GM12878 (cell line): ENCODE data around the gene HSPBAP1. TPM values are rescaled to one million over a fixed set of nuclear protein-coding genes. Genes with fewer than 3 reads are reported as not detected.

Experiments used
- CEBPB ChIP-seq, 2 experiments: fragments of 150-350 bp in 1 of 2; IDR thresholded peaks; 2 replicates each; pipeline ENCODE4 v1.6.1; 2012 to 2014; ENCODE audit warnings: low read depth in 2 of 2, low read length in 2 of 2, borderline replicate concordance in 1 of 2, inconsistent platforms in 1 of 2
- FOS ChIP-seq: IDR thresholded peaks from 3 replicates; pipeline ENCODE4 v1.6.1; 2011; ENCODE audit warnings: borderline replicate concordance; ENCODE audit not compliant: insufficient read length; ENCODE audit errors: extremely low read depth
- IKZF1 ChIP-seq: fragments of 450-650 bp; conservative IDR thresholded peaks from 2 replicates; pipeline ENCODE4 v1.6.1; 2017; ENCODE audit warnings: antibody characterized with exemption, mild to moderate bottlenecking
- IKZF2 ChIP-seq, 2 experiments: fragments of 450-650 bp; IDR thresholded peaks; 2 replicates each; pipeline ENCODE4 v1.6.1; 2017; ENCODE audit warnings: mild to moderate bottlenecking in 2 of 2, moderate library complexity in 2 of 2
- NBN ChIP-seq: fragments of 450-650 bp; IDR thresholded peaks from 2 replicates; pipeline ENCODE4 v1.6.1; 2016
- POLR2AphosphoS5 ChIP-seq: IDR thresholded peaks from 2 replicates; pipeline ENCODE4 v1.6.1; 2011; ENCODE audit warnings: mild to moderate bottlenecking, low read length, inconsistent platforms
- PRDM15 ChIP-seq: fragments of 450-650 bp; formaldehyde crosslinking; IDR thresholded peaks from 2 replicates; pipeline ENCODE4 v1.4.0; 2020; ENCODE audit warnings: mild to moderate bottlenecking, moderate library complexity
- SPI1 ChIP-seq: IDR thresholded peaks from 2 replicates; pipeline ENCODE4 v1.6.1; 2011; ENCODE audit warnings: low read depth, mild to moderate bottlenecking, low read length, moderate library complexity, borderline replicate concordance; ENCODE audit not compliant: insufficient read depth
- TCF12 ChIP-seq: IDR thresholded peaks from 2 replicates; pipeline ENCODE4 v1.6.1; 2011; ENCODE audit warnings: low read depth, mild to moderate bottlenecking, low read length
- ZBTB4 ChIP-seq: fragments of 450-650 bp; formaldehyde crosslinking; IDR thresholded peaks from 2 replicates; pipeline ENCODE4 v1.4.0; 2022; ENCODE audit warnings: mild to moderate bottlenecking, moderate library complexity
- ZNF592 ChIP-seq: fragments of 450-650 bp; IDR thresholded peaks from 2 replicates; pipeline ENCODE4 v1.6.1; 2017; ENCODE audit warnings: mild to moderate bottlenecking, moderate library complexity
- polyA plus RNA-seq, 11 experiments: library from polyadenylated mRNA; depleted of rRNA in 4 of 11; unstranded in 6 of 11; stranded (reverse) in 5 of 11; fragments of >200 nt; fragmentation: Nextera tagmentation in 4 of 11; fragmentation: Illumina TruSeq in 1 of 11; extraction: Ambion mirVana in 4 of 11; extraction: Trizol in 1 of 11; gene quantifications; 1 replicate in 1 of 11; 2 replicates in 10 of 11; pipeline versions ENCODE4 v1.2.1 to v1.2.3, GENCODE V29; 2011 to 2016; ENCODE audit warnings: inconsistent platforms in 2 of 11, missing spikeins in 2 of 11, low read depth in 1 of 11
- total RNA-seq, 4 experiments: library from RNA; depleted of rRNA in 3 of 4; stranded (reverse); fragments of >200 nt in 3 of 4; fragmentation: Illumina TruSeq in 1 of 4; extraction: Trizol in 1 of 4; gene quantifications; 2 replicates each; pipeline versions ENCODE4 v1.2.1 to v1.2.3, GENCODE V29; 2013 to 2021
- TF ChIP-seq, protein P1 (sequence below): IDR thresholded peaks from 2 replicates; pipeline ENCODE4 v1.6.1; 2012; ENCODE audit warnings: low read depth, low read length, improper control_type of control experiment
- TF ChIP-seq, protein P2 (sequence below): IDR thresholded peaks from 2 replicates; pipeline ENCODE4 v1.6.1; 2012; ENCODE audit warnings: low read depth, low read length, improper control_type of control experiment

The HSPBAP1 gene
- total and polyA plus RNA-seq, 10 of the 15 experiments (the other 5 are each of a cell fraction or from before 2014, with no cell fraction given), result 3.2 to 10.3 (median 7.9) TPM

DNA sequence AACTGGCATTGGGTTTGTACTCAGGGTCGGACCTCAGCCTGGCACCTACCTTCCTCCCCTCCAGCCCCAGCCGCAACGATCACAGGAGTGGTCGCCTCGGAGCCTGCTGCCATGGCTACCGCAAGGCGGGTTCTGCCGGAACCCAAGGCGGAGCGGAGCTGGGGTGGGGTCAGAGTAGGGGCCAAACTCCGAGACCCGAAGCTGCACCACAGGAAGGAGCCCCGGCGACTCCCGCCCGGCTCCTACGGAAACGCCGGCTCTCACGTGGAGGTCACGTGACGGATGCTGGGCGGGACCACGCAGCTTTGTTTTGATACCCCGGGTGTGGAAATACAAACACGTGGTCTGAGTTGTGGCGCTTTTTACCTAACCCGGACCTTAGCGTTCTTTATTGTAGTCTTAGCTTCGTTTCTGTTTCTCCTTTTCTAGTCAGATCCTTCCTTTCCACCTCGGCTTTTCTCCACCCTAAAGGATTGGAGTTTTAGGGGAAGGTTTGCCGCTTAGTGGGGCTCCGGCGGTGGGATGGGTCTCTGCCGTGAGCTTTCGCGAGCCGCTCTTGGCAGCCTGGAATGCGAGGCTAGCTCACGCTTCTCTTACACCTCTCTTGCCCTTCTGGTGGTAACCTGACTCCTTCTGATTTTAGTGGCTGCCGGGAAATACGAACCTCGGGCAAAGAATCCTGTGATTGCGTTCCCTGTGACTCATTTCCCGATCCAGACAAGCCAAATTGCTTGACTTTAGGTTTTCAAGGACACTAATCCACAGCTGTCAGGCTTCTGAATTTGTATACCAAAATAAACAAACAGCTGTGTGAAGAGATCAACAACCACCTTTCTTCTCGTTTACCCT lies at the start of gene HSPBAP1 (continued):
- TF ChIP-seq, protein P1, sequence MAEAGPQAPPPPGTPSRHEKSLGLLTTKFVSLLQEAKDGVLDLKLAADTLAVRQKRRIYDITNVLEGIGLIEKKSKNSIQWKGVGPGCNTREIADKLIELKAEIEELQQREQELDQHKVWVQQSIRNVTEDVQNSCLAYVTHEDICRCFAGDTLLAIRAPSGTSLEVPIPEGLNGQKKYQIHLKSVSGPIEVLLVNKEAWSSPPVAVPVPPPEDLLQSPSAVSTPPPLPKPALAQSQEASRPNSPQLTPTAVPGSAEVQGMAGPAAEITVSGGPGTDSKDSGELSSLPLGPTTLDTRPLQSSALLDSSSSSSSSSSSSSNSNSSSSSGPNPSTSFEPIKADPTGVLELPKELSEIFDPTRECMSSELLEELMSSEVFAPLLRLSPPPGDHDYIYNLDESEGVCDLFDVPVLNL, result 0 out of 2 replicates have a peak, but pooled peaks have one; percentile 14
- TF ChIP-seq ZNF592, result no peak
- TF ChIP-seq IKZF1, result peak; percentile 62
- peak; percentile 61 for TF ChIP-seq FOS
- TF ChIP-seq SPI1, result 0 out of 2 replicates have a peak, but pooled peaks have one; percentile 3
- TF ChIP-seq, protein P2, sequence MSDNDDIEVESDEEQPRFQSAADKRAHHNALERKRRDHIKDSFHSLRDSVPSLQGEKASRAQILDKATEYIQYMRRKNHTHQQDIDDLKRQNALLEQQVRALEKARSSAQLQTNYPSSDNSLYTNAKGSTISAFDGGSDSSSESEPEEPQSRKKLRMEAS, result peak; percentile 99
- TF ChIP-seq IKZF2 (IDR thresholded peaks at IDR 0.05), result peak in 1 of 2 experiments; percentile 39; a peak in 1 of 4 replicates
- no peak for TF ChIP-seq CEBPB (IDR thresholded peaks at IDR 0.05; ENCODE audit: borderline replicate concordance in 1 of 2, low read depth in 2 of 2, low read length in 2 of 2)
- peak; percentile 77; the same call in 1 of the 2 replicates for TF ChIP-seq NBN
- peak; percentile 86 for TF ChIP-seq PRDM15 (CRISPR knock-in tag)
- peak; percentile 74 for TF ChIP-seq POLR2AphosphoS5
- TF ChIP-seq TCF12, result 0 out of 2 replicates have a peak, but pooled peaks have one; percentile 7
- TF ChIP-seq ZBTB4, result 0 out of 2 replicates have a peak, but pooled peaks have one; percentile 72
